ENCODE results near the gene FRMD7. TPM values are rescaled to one million over a fixed set of nuclear protein-coding genes. Genes with fewer than 3 reads are reported as not detected.
"Not testable (repeated sequence)": the region's sequence is repeated elsewhere in the genome, so short reads cannot be mapped to it uniquely, and the experiment has no call there.

The FRMD7 gene
- total RNA-seq, 4 donors from 2014 or later = not detected

DNA sequence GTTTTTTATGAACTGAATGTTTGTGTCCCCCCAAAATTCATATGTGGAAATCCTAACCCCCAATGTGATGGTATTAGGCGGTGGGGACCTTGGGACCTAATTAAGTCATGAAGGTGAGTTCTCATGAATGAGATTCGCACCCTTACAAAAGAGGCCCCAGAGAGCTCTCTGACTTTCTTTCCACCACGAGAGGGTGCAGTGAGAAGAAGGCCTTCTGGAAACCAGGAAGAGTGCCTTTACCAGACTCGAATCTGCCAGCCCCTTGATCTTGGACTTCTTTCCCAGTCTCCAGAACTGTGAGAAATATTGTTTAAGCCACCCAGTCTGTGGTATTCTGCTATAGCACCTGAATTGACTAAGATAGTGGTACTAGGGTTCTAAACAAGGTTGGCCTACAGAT lies 64.0 kb downstream of the FRMD7 start:
- Histone ChIP-seq H3K4me1 (no peaks in the 10 kb centered on the region), H3K27ac (replicated peaks in 1 of 4) (no peak overlapping the region), H3K36me3 (no peaks in the 10 kb centered on the region), H3K27me3 (no peaks in the 10 kb centered on the region), H3K9me3 (no peaks in the 10 kb centered on the region), H3K4me3 (no peak overlapping the region)
- WGBS = 55% methylated on average over 4 of the region's 4 CpGs
- DNase-seq (ENCODE audit: extremely low spot score) = no peak
- no peak for TF ChIP-seq POLR2A (IDR thresholded peaks at IDR 0.05; ENCODE audit: low read depth)
- TF ChIP-seq EP300 (IDR thresholded peaks at IDR 0.05) = no peak
- TF ChIP-seq, protein P1, sequence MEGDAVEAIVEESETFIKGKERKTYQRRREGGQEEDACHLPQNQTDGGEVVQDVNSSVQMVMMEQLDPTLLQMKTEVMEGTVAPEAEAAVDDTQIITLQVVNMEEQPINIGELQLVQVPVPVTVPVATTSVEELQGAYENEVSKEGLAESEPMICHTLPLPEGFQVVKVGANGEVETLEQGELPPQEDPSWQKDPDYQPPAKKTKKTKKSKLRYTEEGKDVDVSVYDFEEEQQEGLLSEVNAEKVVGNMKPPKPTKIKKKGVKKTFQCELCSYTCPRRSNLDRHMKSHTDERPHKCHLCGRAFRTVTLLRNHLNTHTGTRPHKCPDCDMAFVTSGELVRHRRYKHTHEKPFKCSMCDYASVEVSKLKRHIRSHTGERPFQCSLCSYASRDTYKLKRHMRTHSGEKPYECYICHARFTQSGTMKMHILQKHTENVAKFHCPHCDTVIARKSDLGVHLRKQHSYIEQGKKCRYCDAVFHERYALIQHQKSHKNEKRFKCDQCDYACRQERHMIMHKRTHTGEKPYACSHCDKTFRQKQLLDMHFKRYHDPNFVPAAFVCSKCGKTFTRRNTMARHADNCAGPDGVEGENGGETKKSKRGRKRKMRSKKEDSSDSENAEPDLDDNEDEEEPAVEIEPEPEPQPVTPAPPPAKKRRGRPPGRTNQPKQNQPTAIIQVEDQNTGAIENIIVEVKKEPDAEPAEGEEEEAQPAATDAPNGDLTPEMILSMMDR (IDR thresholded peaks at IDR 0.05) = no peak
- TF ChIP-seq POLR2AphosphoS5 (IDR thresholded peaks at IDR 0.05) = no peak
- intact Hi-C loops (cut with DNase I) = no loop called here

DNA sequence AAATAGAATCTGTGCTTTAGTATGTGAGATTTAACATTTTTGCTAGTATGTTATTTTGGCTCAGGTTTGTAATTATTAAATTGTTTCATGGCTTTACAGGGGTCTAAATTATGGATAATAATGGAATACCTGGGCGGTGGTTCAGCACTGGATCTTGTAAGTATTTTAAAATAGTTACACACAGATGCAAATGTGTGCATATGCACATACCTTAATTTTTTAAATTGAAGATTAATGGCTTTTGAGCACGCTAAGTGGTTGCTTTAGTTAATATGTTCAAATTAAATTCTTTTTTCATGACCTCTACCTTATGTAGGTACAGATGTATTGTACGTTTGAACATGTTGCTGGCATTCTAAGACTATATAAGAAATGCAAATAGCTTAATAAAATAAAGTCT lies 64.5 kb downstream of the FRMD7 start:
- no peak overlapping the region for H3K4me3 ChIP-seq
- TF ChIP-seq POLR2A (IDR thresholded peaks at IDR 0.05; ENCODE audit: low read depth) = no peak
- TF ChIP-seq, protein P1 (IDR thresholded peaks at IDR 0.05) = no peak
- TF ChIP-seq EP300 (IDR thresholded peaks at IDR 0.05) = no peak
- no peak for TF ChIP-seq POLR2AphosphoS5 (IDR thresholded peaks at IDR 0.05)
- H3K27me3 ChIP-seq = no peaks in the 10 kb centered on the region
- no peaks in the 10 kb centered on the region for H3K36me3 ChIP-seq
- H3K9me3 ChIP-seq = no peaks in the 10 kb centered on the region
- no peaks in the 10 kb centered on the region for H3K4me1 ChIP-seq
- intact Hi-C loops (cut with DNase I) = no loop called here
- H3K27ac ChIP-seq (replicated peaks in 1 of 4) = no peak overlapping the region
- WGBS = 71% methylated on average over 3 of the region's 3 CpGs
- no peak for DNase-seq (ENCODE audit: extremely low spot score)

DNA sequence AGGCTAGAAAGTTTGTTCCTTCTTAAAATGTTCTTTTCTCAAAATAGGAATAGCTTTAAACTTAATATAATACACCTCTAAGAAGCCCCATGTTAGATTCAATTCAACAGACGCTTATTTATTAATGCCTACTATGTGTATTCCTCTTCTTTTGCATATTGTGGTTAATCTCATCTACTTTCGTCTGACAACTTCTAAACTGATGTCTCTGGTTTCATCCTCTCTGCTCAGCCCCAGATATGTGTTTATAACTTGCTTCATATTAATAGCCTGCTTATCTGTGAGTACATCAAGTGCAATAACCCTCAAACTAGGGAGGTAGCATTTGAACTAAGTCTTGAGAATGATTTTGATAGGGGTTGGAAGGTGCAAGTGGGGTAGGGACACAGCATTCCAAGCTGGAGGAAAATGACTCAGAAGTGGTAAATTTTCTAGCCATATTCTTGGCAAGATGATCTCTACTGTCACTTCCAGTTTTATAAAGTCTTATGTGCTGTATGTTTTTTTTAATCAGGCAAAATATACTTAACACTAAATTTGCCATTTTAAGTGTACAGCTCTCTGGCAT lies 67.8 kb downstream of the FRMD7 start:
- H3K27ac ChIP-seq (replicated peaks in 1 of 4) = no peak overlapping the region
- H3K4me1 ChIP-seq = no peaks in the 10 kb centered on the region
- no peaks in the 10 kb centered on the region for H3K9me3 ChIP-seq
- DNase-seq (ENCODE audit: extremely low spot score) = no peak
- no peaks in the 10 kb centered on the region for H3K27me3 ChIP-seq
- TF ChIP-seq POLR2A (IDR thresholded peaks at IDR 0.05; ENCODE audit: low read depth) (no peak), EP300 (IDR thresholded peaks at IDR 0.05) (no peak), POLR2AphosphoS5 (IDR thresholded peaks at IDR 0.05) (no peak)
- TF ChIP-seq, protein P1 (IDR thresholded peaks at IDR 0.05) = no peak
- intact Hi-C loops (cut with DNase I) = no loop called here
- no peaks in the 10 kb centered on the region for H3K36me3 ChIP-seq
- WGBS = 68% methylated on average over 2 of the region's 2 CpGs
- no peak overlapping the region for H3K4me3 ChIP-seq

DNA sequence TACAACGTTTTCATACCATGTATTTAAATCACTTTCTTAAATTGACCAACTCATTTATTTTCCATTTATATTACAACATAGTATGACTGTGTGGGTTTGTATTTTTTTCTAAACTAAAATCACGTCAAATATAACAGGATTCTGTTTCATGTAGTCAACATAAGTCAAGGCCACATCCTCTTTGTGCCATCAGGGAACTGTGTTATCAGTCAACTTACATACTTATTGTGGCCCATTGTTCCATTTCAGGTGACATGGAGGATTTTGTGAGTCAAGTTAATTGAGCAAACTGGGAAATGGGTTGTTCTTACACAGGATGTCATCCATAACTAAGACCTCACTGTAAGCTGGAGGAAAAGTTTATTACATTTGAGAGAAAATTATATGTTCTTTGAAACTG lies 68.8 kb downstream of the FRMD7 start:
- Histone ChIP-seq H3K4me1 (no peaks in the 10 kb centered on the region), H3K27ac (replicated peaks in 1 of 4) (no peak overlapping the region), H3K9me3 (no peaks in the 10 kb centered on the region), H3K27me3 (no peaks in the 10 kb centered on the region), H3K4me3 (no peak overlapping the region), H3K36me3 (no peaks in the 10 kb centered on the region)
- no peak for DNase-seq (ENCODE audit: extremely low spot score)
- intact Hi-C loops (cut with DNase I) = no loop called here
- TF ChIP-seq EP300 (IDR thresholded peaks at IDR 0.05) = no peak
- TF ChIP-seq POLR2A (IDR thresholded peaks at IDR 0.05; ENCODE audit: low read depth) = no peak
- TF ChIP-seq, protein P1 (IDR thresholded peaks at IDR 0.05) = no peak
- TF ChIP-seq POLR2AphosphoS5 (IDR thresholded peaks at IDR 0.05) = no peak
- WGBS = 50% methylated on average over 2 of the region's 2 CpGs

DNA sequence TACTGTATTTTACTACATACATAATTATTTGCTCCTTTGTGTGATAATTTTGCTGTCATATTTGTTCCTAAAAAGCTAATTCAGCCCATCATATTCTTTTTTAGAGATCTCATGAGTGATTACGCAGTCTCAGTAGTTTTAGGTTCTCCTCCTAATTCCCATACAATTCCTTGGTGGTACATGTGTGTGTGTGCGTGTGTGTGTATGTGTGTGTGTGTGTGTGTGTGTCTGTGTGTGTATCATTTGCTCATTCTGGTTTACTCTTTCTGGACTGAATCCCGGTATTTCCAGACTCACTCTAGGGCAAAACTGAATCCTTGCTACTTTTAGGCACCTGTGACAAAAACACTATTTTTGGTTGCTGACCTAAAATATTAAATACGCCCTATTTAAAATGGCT lies 69.8 kb downstream of the FRMD7 start:
- DNase-seq (ENCODE audit: extremely low spot score) = no peak
- TF ChIP-seq POLR2A (IDR thresholded peaks at IDR 0.05; ENCODE audit: low read depth) (no peak), POLR2AphosphoS5 (IDR thresholded peaks at IDR 0.05) (no peak), EP300 (IDR thresholded peaks at IDR 0.05) (no peak)
- TF ChIP-seq, protein P1 (IDR thresholded peaks at IDR 0.05) = no peak
- H3K27ac ChIP-seq (replicated peaks in 1 of 4) = no peak overlapping the region
- no peaks in the 10 kb centered on the region for H3K9me3 ChIP-seq
- H3K36me3 ChIP-seq = no peaks in the 10 kb centered on the region
- H3K4me3 ChIP-seq = no peak overlapping the region
- H3K27me3 ChIP-seq = no peaks in the 10 kb centered on the region
- intact Hi-C loops (cut with DNase I) = no loop called here
- WGBS = 79% methylated on average over 4 of the region's 4 CpGs
- no peaks in the 10 kb centered on the region for H3K4me1 ChIP-seq

DNA sequence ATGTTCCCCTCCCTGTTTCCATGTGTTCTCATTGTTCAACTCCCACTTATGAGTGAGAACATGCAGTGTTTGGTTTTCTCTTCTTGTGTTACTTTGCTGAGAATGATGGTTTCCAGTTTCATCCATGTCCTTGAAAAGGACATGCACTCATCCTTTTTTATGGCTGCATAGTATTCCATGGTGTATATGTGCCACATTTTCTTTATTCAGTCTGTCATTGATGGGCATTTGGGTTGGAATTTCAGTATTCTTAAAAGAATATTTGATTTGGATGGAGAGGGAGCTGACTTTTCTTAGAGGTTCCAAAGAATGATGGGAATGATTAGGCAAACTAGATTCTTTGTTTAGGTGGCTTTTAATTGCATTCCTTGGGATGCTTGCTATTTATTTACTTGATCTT lies 76.0 kb downstream of the FRMD7 start:
- intact Hi-C loops (cut with DNase I); H3K36me3 ChIP-seq; H3K27me3 ChIP-seq; H3K27ac ChIP-seq (replicated peaks in 1 of 4); H3K4me3 ChIP-seq; DNase-seq (ENCODE audit: extremely low spot score); H3K9me3 ChIP-seq; H3K4me1 ChIP-seq: not testable (repeated sequence)
